HL-60/S4 treated with phorbol 12-myristate 13-acetate at 8.2 ng/mL for 4 days and 3 days (cell line): ENCODE data around the gene SCAMP5.

Experiments used
- in situ Hi-C: fragments of 300-500 bp; cut with MboI; formaldehyde crosslinking; loops from 2 replicates; pipeline ENCODE4 v1.15.0; 2022; ENCODE audit warnings: low sequenced_read_pairs

SCAMP5 gene

DNA sequence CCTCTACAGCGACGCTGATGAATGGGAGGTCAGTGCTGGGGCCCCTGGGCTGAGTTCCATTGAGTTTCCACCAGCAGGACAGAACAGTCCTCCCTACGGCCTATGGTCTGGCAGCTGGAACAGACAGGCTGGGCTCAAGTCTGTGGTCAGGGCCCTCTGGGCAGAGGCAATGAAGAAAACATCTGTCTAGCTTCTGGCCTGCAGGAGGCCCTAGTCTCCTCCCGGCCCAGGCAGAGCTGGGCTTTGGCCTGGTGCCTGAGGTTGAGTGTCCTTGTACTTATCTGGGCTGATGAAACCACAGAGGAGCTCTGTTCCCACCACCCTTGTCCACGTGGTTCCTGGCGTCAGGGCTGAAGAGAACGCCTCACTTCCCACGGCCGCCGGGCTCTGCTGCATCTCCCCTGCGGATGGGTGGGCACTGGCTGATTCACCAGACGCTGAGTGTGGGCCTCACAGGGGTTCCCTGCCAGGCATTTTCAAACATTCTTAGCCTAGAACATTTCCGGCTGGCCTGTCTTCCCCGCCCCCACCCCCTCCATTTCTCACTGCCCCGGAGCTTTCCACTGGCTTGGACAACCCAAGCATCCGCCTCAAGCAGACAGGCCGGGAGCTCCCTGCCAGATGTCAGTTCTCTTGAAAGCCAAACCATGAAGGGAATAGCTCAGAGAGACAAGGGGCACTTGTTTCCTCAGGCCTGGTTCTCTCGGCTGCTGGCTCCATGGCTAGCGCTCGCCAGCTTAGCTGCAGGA is 48.3 kb downstream of the SCAMP5 start:
- in situ Hi-C loops = no loop called here

DNA sequence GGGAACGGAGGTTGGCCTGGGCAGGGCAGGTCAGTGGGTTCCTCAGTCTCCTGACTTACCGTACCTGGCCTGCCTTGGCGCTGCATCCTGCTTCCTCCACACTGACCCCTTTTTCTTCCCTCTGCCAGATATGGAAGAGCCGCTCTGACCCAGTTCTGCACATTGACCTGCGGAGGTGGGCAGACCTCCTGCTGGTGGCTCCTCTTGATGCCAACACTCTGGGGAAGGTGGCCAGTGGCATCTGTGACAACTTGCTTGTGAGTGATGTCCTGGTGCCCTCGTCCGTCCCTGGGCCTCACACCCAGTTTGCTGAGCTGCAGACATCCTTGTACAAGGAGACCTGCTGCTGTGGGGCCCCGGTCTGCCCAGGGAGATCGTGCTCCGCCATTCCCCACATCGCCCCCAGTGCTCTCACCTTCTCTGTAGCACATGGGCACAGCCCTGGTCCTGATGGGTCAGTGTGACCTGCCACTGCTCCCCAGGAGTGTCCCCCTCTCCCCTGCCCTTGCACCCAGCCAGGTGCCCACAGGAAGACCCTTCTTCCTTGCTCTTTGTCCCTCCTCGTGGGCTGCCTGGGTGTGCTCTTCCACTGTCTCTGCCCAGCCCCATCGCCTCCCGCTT is 49.0 kb downstream of the SCAMP5 start:
- in situ Hi-C loops = no loop called here

DNA sequence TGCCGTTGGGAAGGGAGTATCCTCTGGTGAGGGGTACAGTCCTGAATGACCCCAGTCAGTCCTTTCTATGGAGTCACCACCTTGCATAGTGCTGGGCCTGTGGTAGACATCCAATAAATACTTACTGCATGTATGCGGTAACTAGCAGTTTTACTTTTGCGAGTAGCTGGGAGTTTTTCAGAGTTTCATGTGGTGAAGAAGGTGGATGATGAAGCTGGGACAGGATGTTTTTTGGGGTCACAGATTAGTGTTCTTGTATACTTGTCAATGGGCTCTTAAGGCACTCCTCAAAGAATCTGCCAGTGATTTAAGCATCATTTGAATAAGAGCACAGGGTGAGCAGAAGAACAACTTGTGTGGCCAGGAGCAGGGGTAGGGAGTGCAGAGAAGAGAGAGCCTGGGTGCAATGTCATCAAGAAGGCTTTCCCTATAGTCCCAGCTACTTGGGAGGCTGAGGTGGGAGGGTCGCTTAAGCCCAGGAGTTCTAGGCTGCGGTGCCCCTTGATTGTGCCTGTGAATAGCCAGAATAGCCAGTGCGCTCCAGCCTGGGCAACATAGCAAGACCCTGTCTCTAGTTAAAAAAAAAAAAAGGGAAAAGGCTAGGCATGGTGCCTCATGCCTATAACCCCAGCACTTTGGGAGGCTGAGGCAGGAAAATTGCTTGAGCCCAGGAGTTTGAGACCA is 50.1 kb downstream of the SCAMP5 start:
- in situ Hi-C loops = no loop called here

GRCh38 chr15:75048394-75048793 is 53.0 kb downstream of the SCAMP5 start:
- in situ Hi-C loops = no loop called here

DNA sequence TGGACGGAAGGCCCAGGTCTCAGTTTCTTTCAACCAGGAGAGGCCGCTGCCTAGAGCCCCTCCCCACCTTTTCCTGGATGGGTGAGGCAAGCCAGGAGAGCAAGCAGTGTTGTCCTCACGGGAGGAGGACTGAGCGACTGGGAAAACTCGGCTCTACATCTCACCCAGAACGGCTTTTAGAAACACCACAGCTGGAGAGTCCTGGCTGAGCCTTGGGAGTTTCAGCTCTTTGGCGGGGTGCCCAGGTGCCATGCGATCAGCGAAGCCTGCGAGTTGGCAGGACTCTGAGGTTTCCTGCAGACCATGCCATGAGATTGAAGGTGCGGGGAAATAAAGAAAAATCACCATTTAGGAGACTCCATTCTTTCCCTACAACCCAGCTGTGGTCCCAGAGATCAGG is 54.0 kb downstream of the SCAMP5 start:
- in situ Hi-C loops = no loop called here

GRCh38 chr15:75050283-75050682 is 54.9 kb downstream of the SCAMP5 start:
- in situ Hi-C loops = no loop called here

- in situ Hi-C loops = no loop called here
Observed at GRCh38 chr15:75051191-75051608, 55.8 kb downstream of the SCAMP5 start.

DNA sequence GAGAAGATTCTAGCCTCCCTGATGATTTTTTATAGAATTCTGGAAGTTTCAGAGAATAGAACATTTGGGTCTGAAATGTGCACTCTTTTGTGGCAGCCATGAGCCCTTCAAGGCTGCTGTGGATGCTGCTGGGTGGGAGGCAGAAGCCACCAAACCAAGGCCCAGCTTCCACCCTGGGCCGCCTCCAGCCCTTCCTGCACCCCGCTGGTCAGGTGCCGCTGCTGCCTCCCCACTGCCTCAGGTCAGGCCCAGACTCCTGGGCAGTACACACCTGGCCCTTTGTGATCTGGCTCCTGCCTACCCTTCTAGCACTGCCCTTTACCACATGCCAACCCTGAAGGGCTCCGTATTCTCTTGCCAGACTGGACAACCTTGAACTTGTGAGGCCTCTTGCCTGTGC is 56.3 kb downstream of the SCAMP5 start:
- in situ Hi-C loops = no loop called here

GRCh38 chr15:75052972-75053747 is 57.8 kb downstream of the SCAMP5 start:
- in situ Hi-C loops = no loop called here

DNA sequence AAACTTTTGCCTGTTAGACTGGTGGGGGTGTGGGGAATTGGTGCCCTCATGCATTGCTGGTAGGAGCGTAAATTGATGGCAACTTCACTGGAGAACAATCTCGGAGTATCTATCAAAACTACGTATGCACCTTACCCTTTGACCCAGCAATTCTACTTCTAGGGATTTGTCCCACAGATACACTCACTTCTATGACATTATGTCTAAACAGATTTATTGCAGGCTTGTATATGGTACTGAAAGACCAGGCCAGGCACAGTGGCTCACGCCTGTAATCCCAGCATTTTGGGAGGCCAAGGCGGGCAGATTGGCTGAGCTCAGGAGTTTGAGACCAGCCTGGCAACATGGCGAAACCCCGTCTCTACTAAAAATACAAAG is 58.4 kb downstream of the SCAMP5 start:
- in situ Hi-C loops = no loop called here

DNA sequence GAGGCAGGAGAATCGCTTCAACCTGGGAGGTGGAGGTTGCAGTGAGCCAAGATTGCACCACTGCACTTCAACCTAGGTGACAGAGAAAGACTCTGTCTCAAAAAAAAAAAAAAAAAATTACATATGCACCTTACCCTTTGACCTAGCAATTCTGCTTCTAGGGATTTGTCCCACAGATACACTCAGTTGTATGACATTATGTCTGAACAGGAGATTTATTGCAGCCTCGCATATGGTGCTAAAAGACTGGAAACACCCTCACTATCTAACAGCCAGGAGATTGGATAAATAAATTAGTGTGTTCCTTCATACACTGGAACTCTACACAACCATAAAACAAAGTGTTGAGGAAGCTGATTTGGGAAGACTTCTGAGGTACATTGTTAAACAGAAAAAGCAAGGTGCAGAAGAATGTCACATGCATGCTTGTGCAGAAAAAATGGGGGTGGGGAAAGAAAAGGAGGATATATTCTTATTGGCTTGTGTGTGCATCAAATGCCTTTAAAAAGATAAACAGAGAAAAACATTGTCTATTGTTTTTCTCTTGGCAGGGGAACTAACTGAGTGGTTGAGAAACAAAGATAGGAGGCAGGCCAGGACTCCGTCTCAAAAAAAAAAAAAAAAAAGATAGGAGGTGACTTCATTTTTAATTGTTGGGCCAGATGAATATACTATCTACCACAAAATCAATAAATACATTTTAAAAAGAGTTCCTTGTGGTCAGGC is 59.0 kb downstream of the SCAMP5 start:
- in situ Hi-C loops = no loop called here

GRCh38 chr15:75056036-75056435 is 60.7 kb downstream of the SCAMP5 start:
- in situ Hi-C loops = no loop called here

- in situ Hi-C loops = no loop called here
Observed at GRCh38 chr15:75058127-75058905, 63.0 kb downstream of the SCAMP5 start.

- in situ Hi-C loops = no loop called here
Observed at GRCh38 chr15:75059607-75060006, 64.2 kb downstream of the SCAMP5 start.

DNA sequence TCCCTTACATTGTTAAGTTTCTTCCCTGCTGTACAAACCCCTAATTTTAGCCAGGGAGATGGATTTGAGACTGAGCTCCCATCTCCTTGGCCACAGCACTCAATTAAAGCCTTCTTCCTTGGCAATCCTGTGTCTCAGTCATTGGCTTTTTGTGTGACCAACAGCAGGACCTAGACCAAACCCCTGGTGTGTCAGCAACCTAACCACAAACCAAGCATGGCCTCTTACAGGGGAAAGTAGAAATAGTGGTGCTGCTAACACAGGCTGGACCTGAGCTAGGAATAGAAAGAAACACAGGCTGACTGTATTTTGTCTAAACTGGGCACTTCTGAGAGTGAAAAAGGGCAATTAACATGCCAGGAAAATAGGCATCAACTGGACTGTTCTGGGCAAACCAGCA is 65.9 kb downstream of the SCAMP5 start:
- in situ Hi-C loops = no loop called here

- in situ Hi-C loops = no loop called here
Observed at GRCh38 chr15:75062706-75063105, 67.3 kb downstream of the SCAMP5 start.

DNA sequence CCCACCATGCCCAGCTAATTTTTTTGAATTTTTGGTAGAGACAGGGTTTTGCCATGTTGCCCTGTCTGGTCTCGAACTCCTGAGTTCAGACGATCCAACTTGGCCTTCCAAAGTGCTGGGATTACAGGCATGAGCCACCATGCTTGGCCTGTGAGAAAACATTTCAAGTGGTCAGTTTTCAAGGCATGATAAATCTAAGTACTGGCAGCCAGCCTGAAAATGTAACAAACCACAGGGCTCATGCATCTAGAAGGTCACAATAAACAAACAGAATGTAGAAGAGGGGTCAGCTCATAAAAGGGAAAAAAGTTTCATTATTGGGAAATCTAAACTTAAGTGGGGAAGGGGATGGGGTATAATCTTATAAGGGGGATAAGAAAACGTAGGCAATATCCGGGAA is 68.0 kb downstream of the SCAMP5 start:
- in situ Hi-C loops = no loop called here

- in situ Hi-C loops = no loop called here
Observed at GRCh38 chr15:75063889-75064288, 68.5 kb downstream of the SCAMP5 start.

DNA sequence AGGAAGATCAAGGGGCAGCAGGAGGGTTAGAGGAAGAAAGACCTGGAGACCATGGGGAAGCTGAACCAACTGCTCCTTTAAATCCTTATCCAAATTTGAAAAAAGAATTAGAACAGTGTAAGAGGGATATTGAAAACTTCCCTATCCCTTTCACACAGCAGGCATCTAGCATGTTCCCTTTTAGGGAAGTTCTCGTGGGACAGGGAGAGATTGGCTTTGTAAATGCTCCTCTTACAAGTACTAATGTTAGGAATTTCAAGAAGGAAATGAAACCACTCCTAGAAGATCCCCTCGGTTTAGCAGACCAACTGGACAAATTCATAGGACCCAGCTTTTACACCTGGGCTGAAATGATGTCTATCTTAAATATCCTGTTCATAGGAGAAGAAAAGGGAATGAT is 69.5 kb downstream of the SCAMP5 start:
- in situ Hi-C loops = no loop called here

DNA sequence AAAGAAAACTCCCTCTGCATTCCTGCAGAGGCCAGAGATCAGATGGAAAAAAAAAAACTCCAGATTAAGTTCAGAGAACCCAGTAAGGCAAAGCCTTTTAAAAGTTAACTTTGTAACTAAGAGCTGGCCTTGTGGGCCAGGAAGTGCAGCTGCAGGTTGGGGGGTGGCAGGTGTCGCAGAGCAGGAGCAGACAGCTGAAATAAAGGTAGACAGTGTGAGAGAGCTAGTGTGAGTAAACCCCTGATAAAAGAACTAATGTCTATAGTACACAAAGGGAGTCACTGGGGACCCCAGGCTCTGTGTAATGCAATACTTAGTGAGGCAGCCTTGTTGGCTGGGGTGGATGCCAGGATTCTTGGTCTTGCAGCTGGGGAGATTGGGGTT is 70.1 kb downstream of the SCAMP5 start:
- in situ Hi-C loops = no loop called here
